ENCODE measurements around the gene PRCD.

DNA sequence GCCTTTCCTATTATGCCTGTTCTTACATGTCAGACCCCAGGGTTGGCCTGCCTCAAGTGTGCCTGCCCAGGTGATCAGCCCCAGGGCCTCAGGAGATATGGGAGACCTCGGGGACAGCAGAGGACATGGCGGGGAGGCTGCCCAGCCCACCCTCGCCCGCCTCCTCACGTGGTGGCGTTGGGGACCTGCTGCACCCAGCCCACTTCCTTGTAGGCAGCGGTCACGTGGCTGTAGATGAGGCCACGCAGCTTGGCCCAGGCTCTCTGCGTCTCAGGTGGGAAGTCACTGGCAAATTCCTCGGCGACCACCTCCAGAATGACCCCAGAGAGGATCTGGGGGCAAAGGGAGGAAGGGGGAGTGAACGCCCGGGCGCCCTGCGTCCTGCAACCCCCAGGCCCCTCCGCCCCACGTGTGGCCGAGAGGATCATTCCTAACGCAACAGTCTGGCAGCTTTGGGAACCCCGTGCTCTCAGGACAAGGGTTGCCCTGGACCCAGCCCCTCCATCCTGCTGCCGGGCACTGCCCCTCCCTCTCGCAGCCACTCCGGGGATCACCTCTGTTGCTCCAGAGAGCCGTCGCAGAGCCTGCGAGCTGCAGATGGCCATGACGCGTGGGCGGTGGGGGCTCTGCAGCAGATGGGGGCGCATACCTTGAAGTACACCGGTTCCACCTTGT, 8.9 kb upstream of the PRCD start:
- TF ChIP-seq, protein P1, sequence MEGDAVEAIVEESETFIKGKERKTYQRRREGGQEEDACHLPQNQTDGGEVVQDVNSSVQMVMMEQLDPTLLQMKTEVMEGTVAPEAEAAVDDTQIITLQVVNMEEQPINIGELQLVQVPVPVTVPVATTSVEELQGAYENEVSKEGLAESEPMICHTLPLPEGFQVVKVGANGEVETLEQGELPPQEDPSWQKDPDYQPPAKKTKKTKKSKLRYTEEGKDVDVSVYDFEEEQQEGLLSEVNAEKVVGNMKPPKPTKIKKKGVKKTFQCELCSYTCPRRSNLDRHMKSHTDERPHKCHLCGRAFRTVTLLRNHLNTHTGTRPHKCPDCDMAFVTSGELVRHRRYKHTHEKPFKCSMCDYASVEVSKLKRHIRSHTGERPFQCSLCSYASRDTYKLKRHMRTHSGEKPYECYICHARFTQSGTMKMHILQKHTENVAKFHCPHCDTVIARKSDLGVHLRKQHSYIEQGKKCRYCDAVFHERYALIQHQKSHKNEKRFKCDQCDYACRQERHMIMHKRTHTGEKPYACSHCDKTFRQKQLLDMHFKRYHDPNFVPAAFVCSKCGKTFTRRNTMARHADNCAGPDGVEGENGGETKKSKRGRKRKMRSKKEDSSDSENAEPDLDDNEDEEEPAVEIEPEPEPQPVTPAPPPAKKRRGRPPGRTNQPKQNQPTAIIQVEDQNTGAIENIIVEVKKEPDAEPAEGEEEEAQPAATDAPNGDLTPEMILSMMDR (IDR thresholded peaks at IDR 0.05): no peak
- TF ChIP-seq POLR2A (IDR thresholded peaks at IDR 0.05): no peak

Measured in right lobe of liver (tissue), 4 donors.